ENCODE measurements around the gene RBPJL. TPM values are rescaled to one million over a fixed set of nuclear protein-coding genes. Genes with fewer than 3 reads are reported as not detected.
"Not testable (repeated sequence)": the region's sequence is repeated elsewhere in the genome, so short reads cannot be mapped to it uniquely, and the experiment has no call there.

Gene RBPJL
- total and polyA plus RNA-seq, 9 donors: 0.17 TPM; not detected in 8

DNA sequence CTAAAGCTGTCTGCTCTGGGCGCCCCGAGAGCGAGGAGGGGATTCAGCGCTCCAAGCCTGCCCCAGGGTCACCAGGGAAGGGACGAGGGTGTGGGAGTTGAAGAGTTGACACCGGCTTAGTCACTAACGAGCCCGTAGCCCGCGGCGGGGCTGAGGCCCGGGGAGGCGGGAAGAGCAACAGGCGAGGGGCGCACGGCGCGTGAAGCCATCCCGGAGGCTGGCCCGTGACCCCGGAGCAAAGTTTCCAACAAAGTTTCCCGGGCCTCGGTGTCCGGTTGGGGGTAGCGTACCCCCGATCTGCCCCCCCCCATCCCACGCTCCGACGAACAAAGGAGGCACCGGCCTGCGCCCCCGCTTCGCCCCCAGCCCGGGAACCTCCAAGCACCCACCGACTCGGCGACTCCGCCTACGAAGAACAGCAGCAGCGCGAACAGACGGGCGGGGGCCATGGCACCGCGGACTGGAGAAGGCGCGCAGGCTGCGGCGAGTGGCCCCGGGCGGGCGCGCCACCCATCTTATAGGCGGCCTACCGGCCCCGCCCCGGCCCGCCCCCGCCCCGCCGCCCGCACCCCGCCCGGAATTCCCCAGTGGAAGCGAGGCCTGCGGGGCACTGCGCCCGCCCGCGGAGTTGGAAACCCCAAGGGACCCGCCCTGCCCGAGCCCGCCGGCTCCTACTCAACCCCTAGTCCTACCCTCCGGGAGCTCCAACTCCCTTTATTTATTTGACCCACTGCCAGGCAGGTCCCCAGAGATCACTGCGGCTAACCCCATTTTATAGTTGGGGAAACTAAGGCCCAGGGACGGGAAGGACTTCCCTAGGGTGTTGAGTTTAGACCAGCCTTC, 41.5 kb downstream of the RBPJL start, which contains the start of gene SDC4:
Gene SDC4 (minus strand): TSS at position 489 of the 843 bp plus-strand sequence. CDS start 40 bp downstream, at position 449.
- Histone ChIP-seq H3K27me3 (ENCODE audit: control insufficient read depth, insufficient read depth, low read length) (peaks cover 4% of the 10 kb centered on the region), H3K27ac (ENCODE audit: low read length) (peak within 1 kb of the TSS; percentile 31), H3K9me3 (replicated peaks; ENCODE audit: control insufficient read depth, low read depth, low read length) (no peaks in the 10 kb centered on the region), H3K36me3 (ENCODE audit: control insufficient read depth, insufficient read depth, low read length) (no peaks in the 10 kb centered on the region), H3K4me1 (ENCODE audit: control insufficient read depth, insufficient read depth, low read length) (peaks cover 18% of the 10 kb centered on the region), H3K4me3 (ENCODE audit: low read length) (peak within 1 kb of the TSS; percentile 61)
- DNase-seq: peak; percentile 48
- 2% methylated on average over 34 of the region's 77 CpGs for WGBS (ENCODE audit: insufficient coverage)

- no peak overlapping the region for H3K4me3 ChIP-seq (ENCODE audit: low read length)
- no peak for DNase-seq
- H3K9me3 ChIP-seq (replicated peaks; ENCODE audit: control insufficient read depth, low read depth, low read length): no peaks in the 10 kb centered on the region
- peaks cover 18% of the 10 kb centered on the region for H3K4me1 ChIP-seq (ENCODE audit: control insufficient read depth, insufficient read depth, low read length)
- peaks cover 4% of the 10 kb centered on the region for H3K27me3 ChIP-seq (ENCODE audit: control insufficient read depth, insufficient read depth, low read length)
- no peaks in the 10 kb centered on the region for H3K36me3 ChIP-seq (ENCODE audit: control insufficient read depth, insufficient read depth, low read length)
- 86% methylated on average over 1 of the region's 1 CpG for WGBS (ENCODE audit: insufficient coverage)
- H3K27ac ChIP-seq (ENCODE audit: low read length): no peak overlapping the region
Measured at GRCh38 chr20:45350217-45350616, 43.6 kb downstream of the RBPJL start.

DNA sequence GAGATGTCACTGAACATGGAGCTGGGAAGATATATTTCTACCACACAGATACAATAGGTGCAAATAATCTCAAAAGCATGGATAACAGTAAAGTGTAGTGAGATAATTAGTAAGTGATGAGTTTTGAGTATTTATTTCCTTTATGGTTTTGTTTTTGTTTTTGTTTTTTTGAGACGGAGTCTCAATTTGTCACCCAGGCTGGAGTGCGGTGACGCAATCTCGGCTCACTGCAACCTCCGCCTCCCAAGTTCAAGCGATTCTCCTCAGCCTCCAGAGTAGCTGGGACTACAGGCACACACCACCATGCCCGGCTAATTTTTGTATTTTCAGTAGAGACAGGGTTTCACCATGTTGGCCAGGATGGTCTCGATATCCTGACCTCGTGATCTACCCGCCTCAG, 44.2 kb downstream of the RBPJL start:
- H3K4me3 ChIP-seq (ENCODE audit: low read length); H3K9me3 ChIP-seq (replicated peaks; ENCODE audit: control insufficient read depth, low read depth, low read length); H3K27me3 ChIP-seq (ENCODE audit: control insufficient read depth, insufficient read depth, low read length); DNase-seq; H3K27ac ChIP-seq (ENCODE audit: low read length); H3K36me3 ChIP-seq (ENCODE audit: control insufficient read depth, insufficient read depth, low read length): not testable (repeated sequence)
- H3K4me1 ChIP-seq (ENCODE audit: control insufficient read depth, insufficient read depth, low read length): peaks cover 15% of the 10 kb centered on the region
- WGBS (ENCODE audit: insufficient coverage): 97% methylated on average over 5 of the region's 10 CpGs

- WGBS (ENCODE audit: insufficient coverage): no CpG with 5 or more reads among the region's 3 CpGs
- H3K36me3 ChIP-seq (ENCODE audit: control insufficient read depth, insufficient read depth, low read length): no peaks in the 10 kb centered on the region
- no peak overlapping the region for H3K4me3 ChIP-seq (ENCODE audit: low read length)
- peaks cover 1% of the 10 kb centered on the region for H3K27me3 ChIP-seq (ENCODE audit: control insufficient read depth, insufficient read depth, low read length)
- H3K9me3 ChIP-seq (replicated peaks; ENCODE audit: control insufficient read depth, low read depth, low read length): no peaks in the 10 kb centered on the region
- peaks cover 4% of the 10 kb centered on the region for H3K4me1 ChIP-seq (ENCODE audit: control insufficient read depth, insufficient read depth, low read length)
- no peak overlapping the region for H3K27ac ChIP-seq (ENCODE audit: low read length)
- DNase-seq: no peak
Measured at GRCh38 chr20:45352729-45353128, 46.1 kb downstream of the RBPJL start.

DNA sequence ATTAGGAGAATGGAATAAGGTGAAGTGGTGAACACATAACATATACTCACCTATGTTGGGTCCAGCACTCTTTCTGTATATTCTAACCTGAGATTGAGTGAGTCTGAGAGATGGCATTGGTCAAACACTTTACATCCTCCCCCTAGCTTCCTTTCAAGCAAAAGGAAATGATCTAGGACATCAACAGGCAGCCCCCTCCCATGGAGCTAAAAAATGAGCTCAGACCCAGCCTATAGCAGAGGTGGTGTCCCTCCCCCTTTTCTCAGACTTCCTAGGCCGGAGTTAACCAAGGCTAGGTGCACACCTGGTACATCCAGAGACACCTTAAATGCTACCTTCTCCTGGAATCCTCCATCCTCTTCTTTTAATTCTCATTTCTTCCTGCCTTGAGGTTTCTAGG, 47.1 kb downstream of the RBPJL start:
- Histone ChIP-seq H3K9me3 (replicated peaks; ENCODE audit: control insufficient read depth, low read depth, low read length) (no peaks in the 10 kb centered on the region), H3K4me3 (ENCODE audit: low read length) (no peak overlapping the region), H3K36me3 (ENCODE audit: control insufficient read depth, insufficient read depth, low read length) (no peaks in the 10 kb centered on the region), H3K27me3 (ENCODE audit: control insufficient read depth, insufficient read depth, low read length) (no peaks in the 10 kb centered on the region), H3K27ac (ENCODE audit: low read length) (no peak overlapping the region), H3K4me1 (ENCODE audit: control insufficient read depth, insufficient read depth, low read length) (peaks cover 9% of the 10 kb centered on the region)
- no peak for DNase-seq
- WGBS (ENCODE audit: insufficient coverage): 43% methylated on average over 1 of the region's 1 CpG

DNA sequence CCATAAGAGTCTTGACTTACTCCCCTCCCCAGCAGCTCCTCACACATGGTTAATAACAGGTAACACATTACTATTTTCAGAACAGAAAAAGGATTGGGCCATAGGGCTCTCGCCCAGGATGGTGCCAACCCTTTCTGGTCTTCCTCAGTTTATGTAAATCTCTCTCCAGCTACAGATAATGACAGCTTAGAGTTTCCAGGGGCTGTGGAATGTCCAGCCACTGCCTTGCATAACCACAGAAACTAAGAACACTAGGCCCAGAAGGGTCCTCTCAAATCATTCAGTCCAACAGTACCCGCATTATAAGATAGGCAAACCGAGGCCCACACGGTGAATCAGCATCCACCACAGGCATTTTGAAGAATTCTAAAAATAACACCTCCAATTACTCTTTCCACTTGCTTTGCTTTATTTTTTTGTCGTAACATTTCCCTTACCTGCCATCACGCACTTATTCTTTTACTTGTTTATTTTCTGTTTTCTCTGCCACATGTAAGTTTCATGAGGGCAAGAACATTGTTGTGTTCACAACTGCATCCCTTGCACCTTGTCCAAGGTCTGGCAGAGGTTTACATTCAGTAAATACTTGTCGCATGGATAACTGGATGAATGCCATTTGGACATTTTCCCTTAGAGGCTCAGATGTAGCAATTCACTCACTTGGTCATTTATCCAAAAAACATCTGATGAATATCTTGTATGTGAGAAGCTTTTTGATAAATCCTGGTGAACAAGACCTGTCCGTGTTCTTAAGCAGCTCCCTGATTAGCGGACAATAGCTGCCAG, 48.0 kb downstream of the RBPJL start:
- Histone ChIP-seq H3K9me3 (replicated peaks; ENCODE audit: control insufficient read depth, low read depth, low read length) (no peaks in the 10 kb centered on the region), H3K4me1 (ENCODE audit: control insufficient read depth, insufficient read depth, low read length) (peaks cover 15% of the 10 kb centered on the region), H3K27me3 (ENCODE audit: control insufficient read depth, insufficient read depth, low read length) (no peaks in the 10 kb centered on the region), H3K27ac (ENCODE audit: low read length) (no peak overlapping the region), H3K4me3 (ENCODE audit: low read length) (no peak overlapping the region), H3K36me3 (ENCODE audit: control insufficient read depth, insufficient read depth, low read length) (no peaks in the 10 kb centered on the region)
- DNase-seq: no peak
- 76% methylated on average over 6 of the region's 9 CpGs for WGBS (ENCODE audit: insufficient coverage)

DNA sequence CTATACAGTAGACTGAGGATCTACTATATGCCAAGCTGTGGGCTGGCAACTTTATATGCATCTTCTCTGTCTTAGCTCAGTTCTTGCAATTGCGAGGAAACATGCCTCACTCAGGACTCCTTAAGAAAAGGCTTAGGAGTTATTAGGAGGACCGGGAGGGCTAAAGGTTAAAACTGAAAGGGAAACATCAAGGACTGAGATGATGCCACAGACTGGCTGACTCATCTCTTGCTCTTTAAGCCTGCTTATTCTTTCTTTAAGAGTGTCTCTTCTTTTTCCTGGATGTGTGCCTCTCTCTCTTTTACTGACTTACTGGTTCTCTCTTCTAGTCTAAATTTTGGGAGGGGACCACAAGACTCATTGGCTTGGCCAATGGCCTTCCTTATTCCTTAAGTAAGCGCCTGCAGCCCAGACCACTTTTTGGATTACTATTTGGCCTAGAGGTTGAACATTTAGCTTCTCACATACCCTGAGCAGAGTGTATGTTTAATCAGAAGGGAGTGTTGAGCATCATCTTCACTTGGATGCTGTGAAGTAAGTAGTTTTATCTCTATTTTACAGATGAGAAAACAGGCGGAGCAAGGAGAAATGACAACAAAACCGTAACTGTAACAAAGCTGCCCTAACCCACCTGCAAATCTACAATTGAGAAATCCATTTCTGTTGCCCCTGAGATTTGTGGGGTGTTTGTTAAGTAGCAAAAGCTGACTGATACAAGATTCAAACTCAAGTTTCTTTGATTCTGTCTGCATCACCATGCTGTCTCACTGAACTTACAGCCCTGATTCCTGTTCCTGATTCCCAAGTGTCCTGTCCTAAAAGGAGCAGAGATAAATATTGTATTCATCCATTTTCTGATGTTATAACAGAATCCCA, 48.8 kb downstream of the RBPJL start:
- Histone ChIP-seq H3K9me3 (replicated peaks; ENCODE audit: control insufficient read depth, low read depth, low read length) (no peaks in the 10 kb centered on the region), H3K4me3 (ENCODE audit: low read length) (no peak overlapping the region), H3K27me3 (ENCODE audit: control insufficient read depth, insufficient read depth, low read length) (no peaks in the 10 kb centered on the region), H3K4me1 (ENCODE audit: control insufficient read depth, insufficient read depth, low read length) (peaks cover 19% of the 10 kb centered on the region), H3K36me3 (ENCODE audit: control insufficient read depth, insufficient read depth, low read length) (no peaks in the 10 kb centered on the region), H3K27ac (ENCODE audit: low read length) (no peak overlapping the region)
- no CpG with 5 or more reads among the region's 5 CpGs for WGBS (ENCODE audit: insufficient coverage)
- no peak for DNase-seq

GRCh38 chr20:45358282-45359068, 51.8 kb downstream of the RBPJL start:
- Histone ChIP-seq H3K4me1 (ENCODE audit: control insufficient read depth, insufficient read depth, low read length) (peaks cover 23% of the 10 kb centered on the region), H3K36me3 (ENCODE audit: control insufficient read depth, insufficient read depth, low read length) (no peaks in the 10 kb centered on the region), H3K9me3 (replicated peaks; ENCODE audit: control insufficient read depth, low read depth, low read length) (no peaks in the 10 kb centered on the region), H3K27ac (ENCODE audit: low read length) (peak overlapping the region; percentile 72), H3K4me3 (ENCODE audit: low read length) (no peak overlapping the region), H3K27me3 (ENCODE audit: control insufficient read depth, insufficient read depth, low read length) (no peaks in the 10 kb centered on the region)
- 0% methylated on average over 5 of the region's 10 CpGs for WGBS (ENCODE audit: insufficient coverage)
- peak; percentile 72 for DNase-seq

- DNase-seq: no peak
- 50% methylated on average over 2 of the region's 7 CpGs for WGBS (ENCODE audit: insufficient coverage)
- Histone ChIP-seq H3K4me1 (ENCODE audit: control insufficient read depth, insufficient read depth, low read length) (peaks cover 27% of the 10 kb centered on the region), H3K27me3 (ENCODE audit: control insufficient read depth, insufficient read depth, low read length) (no peaks in the 10 kb centered on the region), H3K27ac (ENCODE audit: low read length) (no peak overlapping the region), H3K9me3 (replicated peaks; ENCODE audit: control insufficient read depth, low read depth, low read length) (no peaks in the 10 kb centered on the region), H3K36me3 (ENCODE audit: control insufficient read depth, insufficient read depth, low read length) (no peaks in the 10 kb centered on the region), H3K4me3 (ENCODE audit: low read length) (no peak overlapping the region)
Measured at GRCh38 chr20:45359069-45359405, 52.4 kb downstream of the RBPJL start.

Data from muscle of leg (tissue), 11 donors.